Esophagus squamous epithelium (tissue), 5 donors: Measurements from ENCODE around the gene ESM1. TPM values are rescaled to one million over a fixed set of nuclear protein-coding genes. Genes with fewer than 3 reads are reported as not detected.

Experiments
- DNase-seq: peaks from one replicate; lab custom pipeline; 2025; lab: John Stamatoyannopoulos, UW
- H3K27ac ChIP-seq, 4 donors: fragments of 200-600 bp; sonication (generic); one replicate each; pipeline ENCODE4 v1.5.1; 2016 to 2019; ENCODE audit warnings: mild to moderate bottlenecking in 1 of 4
- H3K27me3 ChIP-seq, 4 donors: fragments of 200-600 bp; sonication (generic); 1 replicate in 3 of 4; 2 replicates in 1 of 4; pipeline versions ENCODE4 v1.5.1 to v1.6.0; 2017 to 2021; ENCODE audit warnings: antibody characterized with exemption in 1 of 4
- H3K36me3 ChIP-seq, 3 donors: fragments of 200-600 bp; sonication (generic); one replicate each; pipeline ENCODE4 v1.5.1; 2016 to 2019
- H3K4me1 ChIP-seq, 3 donors: fragments of 200-600 bp; sonication (generic); one replicate each; pipeline ENCODE4 v1.5.1; 2017 to 2019
- H3K4me3 ChIP-seq, 4 donors: fragments of 200-600 bp; sonication (generic); 1 replicate in 3 of 4; 2 replicates in 1 of 4; pipeline ENCODE4 v1.5.1; 2016 to 2019; ENCODE audit warnings: mild to moderate bottlenecking in 2 of 4, moderate library complexity in 1 of 4
- H3K9me3 ChIP-seq, 3 donors: fragments of 200-600 bp; sonication (generic); one replicate each; pipeline ENCODE4 v1.5.1; 2016 to 2019
- POLR2A ChIP-seq, 4 donors: fragments of 450-650 bp; IDR thresholded peaks; one replicate each; pipeline ENCODE4 v1.6.1; 2017; ENCODE audit warnings: antibody characterized with exemption in 4 of 4, mild to moderate bottlenecking in 4 of 4, moderate library complexity in 3 of 4
- WGBS, 2 donors: methylation state at CpG; one replicate each; pipeline ENCODE4 v1.1.5; 2018; 5-methylcytosine and 5-hydroxymethylcytosine counted together
- intact Hi-C: fragments of 100-400 bp; cut with DNase I; formaldehyde crosslinking; loops from one replicate; pipeline ENCODE4 v1.15.0; 2022
- total RNA-seq, 4 donors: library from RNA; depleted of rRNA; stranded (reverse); fragments of >200 nt; gene quantifications; one replicate each; pipeline ENCODE4 v1.1.0, GENCODE V29; 2016
- TF ChIP-seq, protein P1 (sequence below), 6 experiments: fragments of 450-650 bp in 4 of 6; fragments of 200-600 bp in 2 of 6; sonication (generic) in 2 of 6; IDR thresholded peaks; one replicate each; pipeline ENCODE4 v1.5.1; 2016 to 2019; ENCODE audit warnings: antibody characterized with exemption in 6 of 6, mild to moderate bottlenecking in 4 of 6, moderate library complexity in 4 of 6
- donor health status: DM: yes; HTN: yes; CAD: no.

Gene ESM1
- total RNA-seq, 4 donors from 2014 or later, result 0.95 TPM; not detected in 3

DNA sequence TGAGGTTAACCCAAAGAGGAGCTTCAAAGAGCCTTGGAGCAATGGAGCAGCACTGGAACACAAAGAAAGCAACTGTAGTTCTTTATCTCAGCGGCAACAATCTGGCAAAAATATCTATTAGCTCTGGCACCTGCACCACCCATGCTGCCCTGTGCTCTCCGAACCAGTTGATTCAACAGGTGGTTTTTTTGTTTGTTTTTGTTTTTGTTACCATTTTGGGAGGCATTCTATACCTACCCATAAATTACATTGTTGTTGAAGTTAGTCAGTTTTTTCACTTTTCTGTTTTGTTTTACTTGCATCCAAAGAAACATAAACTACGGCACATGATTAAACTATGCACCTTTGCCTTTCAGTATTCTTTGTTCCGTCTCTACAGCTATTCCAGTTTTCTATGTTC lies 16.2 kb downstream of the ESM1 start:
- Histone ChIP-seq H3K27me3 (peaks cover 0 to 7% (median 0%) of the 10 kb centered on the region in 4 donors), H3K9me3 (no peaks in the 10 kb centered on the region), H3K36me3 (no peaks in the 10 kb centered on the region), H3K4me1 (no peaks in the 10 kb centered on the region), H3K4me3 (no peak overlapping the region), H3K27ac (no peak overlapping the region)
- WGBS, 2 donors, result 78 to 82% methylated on average over 4 of the region's 4 CpGs
- DNase-seq, result no peak
- intact Hi-C loops, result no loop called here
- TF ChIP-seq, protein P1, sequence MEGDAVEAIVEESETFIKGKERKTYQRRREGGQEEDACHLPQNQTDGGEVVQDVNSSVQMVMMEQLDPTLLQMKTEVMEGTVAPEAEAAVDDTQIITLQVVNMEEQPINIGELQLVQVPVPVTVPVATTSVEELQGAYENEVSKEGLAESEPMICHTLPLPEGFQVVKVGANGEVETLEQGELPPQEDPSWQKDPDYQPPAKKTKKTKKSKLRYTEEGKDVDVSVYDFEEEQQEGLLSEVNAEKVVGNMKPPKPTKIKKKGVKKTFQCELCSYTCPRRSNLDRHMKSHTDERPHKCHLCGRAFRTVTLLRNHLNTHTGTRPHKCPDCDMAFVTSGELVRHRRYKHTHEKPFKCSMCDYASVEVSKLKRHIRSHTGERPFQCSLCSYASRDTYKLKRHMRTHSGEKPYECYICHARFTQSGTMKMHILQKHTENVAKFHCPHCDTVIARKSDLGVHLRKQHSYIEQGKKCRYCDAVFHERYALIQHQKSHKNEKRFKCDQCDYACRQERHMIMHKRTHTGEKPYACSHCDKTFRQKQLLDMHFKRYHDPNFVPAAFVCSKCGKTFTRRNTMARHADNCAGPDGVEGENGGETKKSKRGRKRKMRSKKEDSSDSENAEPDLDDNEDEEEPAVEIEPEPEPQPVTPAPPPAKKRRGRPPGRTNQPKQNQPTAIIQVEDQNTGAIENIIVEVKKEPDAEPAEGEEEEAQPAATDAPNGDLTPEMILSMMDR (IDR thresholded peaks at IDR 0.05), result no peak

DNA sequence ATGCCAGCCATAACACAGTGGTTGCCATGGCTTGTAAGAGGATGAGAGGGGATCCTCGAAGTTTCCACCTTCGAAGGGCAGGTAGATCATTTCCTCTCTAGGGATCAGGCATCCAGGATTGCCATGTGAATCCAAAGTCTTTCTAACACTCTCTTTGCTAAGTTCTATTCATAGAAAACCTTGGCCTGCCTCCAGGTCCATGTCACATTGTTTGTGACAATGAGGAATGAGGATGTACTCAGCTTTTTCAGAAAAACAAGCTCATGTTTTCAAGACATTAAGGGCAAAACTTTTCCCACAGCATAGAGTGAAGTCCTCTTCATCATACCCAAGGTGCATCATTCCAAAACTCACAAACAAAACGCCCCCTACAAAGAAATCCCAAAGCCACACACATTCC lies 19.6 kb downstream of the ESM1 start:
- 48 to 53% methylated on average over 3 of the region's 3 CpGs for WGBS, 2 donors
- Histone ChIP-seq H3K9me3 (no peaks in the 10 kb centered on the region), H3K27ac (no peak overlapping the region), H3K27me3 (peaks cover 0 to 22% (median 0%) of the 10 kb centered on the region in 4 donors), H3K4me1 (no peaks in the 10 kb centered on the region), H3K36me3 (no peaks in the 10 kb centered on the region), H3K4me3 (no peak overlapping the region)
- DNase-seq, result no peak
- no peak for TF ChIP-seq POLR2A (IDR thresholded peaks at IDR 0.05)
- TF ChIP-seq, protein P1 (IDR thresholded peaks at IDR 0.05), result no peak
- intact Hi-C loops, result no loop called here

DNA sequence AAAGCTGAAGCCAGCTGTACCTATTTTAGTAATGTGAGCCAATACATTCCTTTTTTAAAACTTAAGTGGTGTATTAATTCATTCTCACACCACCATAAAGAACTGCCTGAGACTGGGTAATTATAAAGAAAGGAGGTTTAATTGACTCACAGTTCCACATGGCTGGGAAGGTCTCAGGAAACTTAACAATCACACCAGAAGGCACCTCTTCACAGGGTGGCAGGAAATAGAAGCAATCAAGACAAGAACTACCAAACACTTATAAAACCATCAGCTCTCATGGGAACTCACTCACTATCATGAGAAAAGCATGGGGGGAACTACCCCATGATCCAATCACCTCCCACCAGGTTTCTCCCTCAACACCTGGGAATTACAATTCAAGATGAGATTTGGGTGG lies 21.0 kb downstream of the ESM1 start:
- Histone ChIP-seq H3K9me3 (no peaks in the 10 kb centered on the region), H3K4me1 (no peaks in the 10 kb centered on the region), H3K27ac (no peak overlapping the region), H3K27me3 (peaks cover 0 to 29% (median 0%) of the 10 kb centered on the region in 4 donors), H3K4me3 (no peak overlapping the region), H3K36me3 (no peaks in the 10 kb centered on the region)
- intact Hi-C loops, result no loop called here
- no peak for DNase-seq
- TF ChIP-seq POLR2A (IDR thresholded peaks at IDR 0.05), result no peak
- TF ChIP-seq, protein P1 (IDR thresholded peaks at IDR 0.05), result no peak

DNA sequence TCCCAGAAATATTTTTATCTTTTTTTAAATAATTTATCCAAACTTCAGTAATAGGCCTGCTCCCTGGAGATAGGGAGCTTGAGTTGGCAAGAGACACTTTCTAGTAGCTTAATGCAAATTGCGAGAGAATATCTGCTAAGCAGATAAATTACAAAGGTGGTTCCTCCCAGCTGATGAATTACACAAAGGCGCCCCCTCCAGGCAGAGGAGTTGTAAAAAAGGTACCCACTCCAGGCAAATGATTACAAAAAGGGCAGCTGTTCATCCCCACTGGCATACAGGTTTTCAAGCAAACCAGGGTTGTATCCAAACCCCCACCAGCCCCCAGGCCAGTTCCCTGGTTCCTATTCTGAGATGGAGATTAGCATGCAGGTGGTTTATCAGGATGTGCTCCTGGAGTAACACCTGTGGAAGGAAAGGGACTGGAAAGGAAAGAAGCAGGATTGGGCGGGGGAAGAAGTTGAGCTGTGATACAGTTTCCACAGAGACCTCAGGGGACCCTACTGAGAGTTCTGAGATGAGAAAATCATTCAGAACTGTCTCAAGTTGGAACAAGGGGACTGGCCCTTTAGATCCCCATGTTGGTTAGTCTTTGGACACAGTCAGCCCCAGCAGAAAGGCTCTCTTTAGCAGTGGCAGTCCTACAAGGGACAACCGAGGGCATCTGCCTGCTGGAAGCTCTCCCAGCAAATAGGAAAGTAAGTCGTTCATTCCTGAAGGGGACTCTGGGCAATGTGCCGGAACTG lies 25.5 kb downstream of the ESM1 start:
- 65 to 71% methylated on average over 4 to 5 of the region's 6 CpGs for WGBS, 2 donors
- no peaks in the 10 kb centered on the region for H3K9me3 ChIP-seq
- TF ChIP-seq, protein P1 (IDR thresholded peaks at IDR 0.05), result no peak
- TF ChIP-seq POLR2A (IDR thresholded peaks at IDR 0.05), result no peak
- peaks cover 0 to 43% (median 0%) of the 10 kb centered on the region in 4 donors for H3K27me3 ChIP-seq
- no peaks in the 10 kb centered on the region for H3K36me3 ChIP-seq
- no peak overlapping the region for H3K27ac ChIP-seq
- H3K4me1 ChIP-seq, result no peaks in the 10 kb centered on the region
- no peak for DNase-seq
- no peak overlapping the region for H3K4me3 ChIP-seq
- intact Hi-C loops, result no loop called here

DNA sequence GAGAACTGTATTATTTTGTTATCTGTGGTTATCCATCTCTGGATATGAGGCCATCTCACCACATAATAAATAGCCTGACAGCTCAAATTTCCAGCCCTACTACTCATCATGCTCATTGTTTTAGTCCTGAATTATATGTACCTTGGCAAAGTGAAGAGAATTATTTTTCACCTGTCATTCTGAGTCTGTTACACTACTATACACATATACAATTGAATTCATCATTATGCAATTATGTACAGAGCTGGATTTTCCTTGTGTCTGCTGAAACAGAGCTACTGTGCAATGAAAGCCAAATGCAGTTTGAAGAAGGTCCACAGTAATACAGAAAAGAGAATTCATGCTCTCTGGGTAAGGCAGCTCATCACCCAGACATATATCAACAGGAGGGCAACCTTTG lies 28.5 kb downstream of the ESM1 start:
- Histone ChIP-seq H3K9me3 (no peaks in the 10 kb centered on the region), H3K4me3 (no peak overlapping the region), H3K27me3 (peaks cover 0 to 38% (median 0%) of the 10 kb centered on the region in 4 donors), H3K4me1 (no peaks in the 10 kb centered on the region), H3K27ac (no peak overlapping the region), H3K36me3 (no peaks in the 10 kb centered on the region)
- no peak for DNase-seq
- intact Hi-C loops, result no loop called here
- TF ChIP-seq, protein P1 (IDR thresholded peaks at IDR 0.05), result no peak
- no peak for TF ChIP-seq POLR2A (IDR thresholded peaks at IDR 0.05)
